IMR-90 (cell line): ENCODE results near the gene TYMS.

Source experiments
- BHLHE40 ChIP-seq: fragments of 150-350 bp; IDR thresholded peaks from 2 replicates; pipeline ENCODE4 v1.6.1; 2016; ENCODE audit warnings: mild to moderate bottlenecking, low read depth, low read length
- CEBPB ChIP-seq: IDR thresholded peaks from 2 replicates; pipeline ENCODE4 v1.6.1; 2012; ENCODE audit warnings: low read depth, low read length, improper control_type of control experiment
- CHD1 ChIP-seq: IDR thresholded peaks from 2 replicates; pipeline ENCODE4 v1.6.1; 2012; ENCODE audit warnings: low read depth, low read length, improper control_type of control experiment
- CTCF ChIP-seq: conservative IDR thresholded peaks from 2 replicates; pipeline ENCODE4 v1.5.1; 2012; ENCODE audit warnings: mild to moderate bottlenecking, low read depth, low read length, improper control_type of control experiment
- FOS ChIP-seq: fragments of 150-350 bp; IDR thresholded peaks from 2 replicates; pipeline ENCODE4 v1.6.1; 2016; ENCODE audit warnings: low read depth, low read length
- MAFK ChIP-seq: IDR thresholded peaks from 2 replicates; pipeline ENCODE4 v1.6.1; 2012; ENCODE audit warnings: low read depth, low read length, improper control_type of control experiment
- MAZ ChIP-seq: IDR thresholded peaks from 2 replicates; pipeline ENCODE4 v1.6.1; 2012; ENCODE audit warnings: low read depth, mild to moderate bottlenecking, low read length, improper control_type of control experiment, moderate library complexity, borderline replicate concordance
- POLR2A ChIP-seq: IDR thresholded peaks from 2 replicates; pipeline ENCODE4 v1.6.1; 2012; ENCODE audit warnings: mild to moderate bottlenecking, low read depth, low read length
- RAD21 ChIP-seq: IDR thresholded peaks from 2 replicates; pipeline ENCODE4 v1.6.1; 2012; ENCODE audit warnings: low read length, improper control_type of control experiment
- RFX5 ChIP-seq: IDR thresholded peaks from 2 replicates; pipeline ENCODE4 v1.8.0; 2012; ENCODE audit warnings: low read depth, mild to moderate bottlenecking, low read length, moderate library complexity

GRCh38 chr18:697800-698199 is 40.3 kb downstream of the TYMS start:
- TF ChIP-seq POLR2A, result no peak
- TF ChIP-seq CTCF, result no peak
- no peak for TF ChIP-seq CEBPB
- no peak for TF ChIP-seq BHLHE40
- TF ChIP-seq RAD21, result no peak
- no peak for TF ChIP-seq MAFK
- no peak for TF ChIP-seq RFX5
- TF ChIP-seq CHD1, result no peak
- no peak for TF ChIP-seq MAZ
- TF ChIP-seq FOS, result no peak
